Measurements from ENCODE around the gene CHCHD10. TPM values are rescaled to one million over a fixed set of nuclear protein-coding genes. Genes with fewer than 3 reads are reported as not detected.
A peak's percentile ranks its signal among the peaks of the same experiment; 100 is the strongest.

Gene CHCHD10
- total and polyA plus RNA-seq, 2 of the 8 experiments (the other 6 are each of a cell fraction or from before 2014, with no cell fraction given): 58.3 to 94.5 TPM

DNA sequence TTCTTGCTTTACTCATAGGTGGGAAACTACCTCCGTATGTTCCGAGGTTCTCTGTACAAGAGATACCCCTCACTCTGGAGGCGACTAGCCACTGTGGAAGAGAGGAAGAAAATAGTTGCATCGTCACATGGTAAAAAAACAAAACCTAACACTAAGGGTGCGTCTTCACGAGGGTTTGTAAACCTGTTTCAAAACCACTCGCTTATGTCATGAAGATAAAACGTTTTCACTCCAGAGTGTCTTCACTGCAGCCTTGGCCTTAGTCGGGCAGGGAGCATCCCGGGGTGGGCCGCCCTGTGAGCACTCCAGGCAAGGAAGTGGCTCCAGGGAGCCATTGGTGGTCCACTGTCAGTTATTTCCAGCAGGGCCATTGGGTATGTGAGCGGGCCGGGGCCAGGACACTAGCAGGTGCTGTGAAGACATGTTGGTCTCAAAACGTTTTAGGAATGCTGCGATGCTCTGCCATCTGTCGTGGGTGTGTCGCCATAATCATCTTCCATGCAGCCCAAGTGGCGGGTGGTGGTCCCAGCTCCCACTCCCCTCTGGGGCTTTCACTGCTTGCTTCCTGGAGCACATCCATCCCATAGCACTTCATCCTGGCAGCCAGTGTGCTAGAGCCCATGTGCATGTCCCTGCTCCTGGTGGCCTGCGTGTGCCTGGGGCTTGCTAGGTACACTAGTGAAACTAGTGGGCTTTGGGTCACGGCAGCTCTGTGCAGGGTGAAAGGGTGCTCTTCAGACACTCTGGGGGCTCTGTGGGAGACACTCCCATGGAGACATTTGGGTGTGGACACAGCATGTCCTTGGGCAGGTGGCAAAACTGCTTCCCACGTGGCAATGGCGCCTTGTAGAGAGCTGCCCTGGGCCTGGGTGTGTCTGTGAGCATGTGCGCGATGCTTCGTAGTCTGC, 24.2 kb upstream of the CHCHD10 start:
- Histone ChIP-seq H3K4me3 (ENCODE audit: extremely low read depth in 1 of 4, insufficient read depth in 2 of 4, low read depth in 3 of 4, low read length in 4 of 4) (no peak overlapping the region), H3K9me3 (ENCODE audit: insufficient read depth in 2 of 2, low read depth in 1 of 2, low read length in 1 of 2) (no peaks in the 10 kb centered on the region), H2BK12ac (ENCODE audit: low read depth, low read length) (no peak overlapping the region), H3K79me1 (ENCODE audit: low read depth, low read length) (peaks cover 3% of the 10 kb centered on the region; the same call in 1 of the 2 replicates), H4K20me1 (replicated peaks in 1 of 2; ENCODE audit: control insufficient read depth in 1 of 2, insufficient read depth in 2 of 2, low read length in 2 of 2) (peaks cover 4 to 24% of the 10 kb centered on the region in 2 experiments), H3K56ac (replicated peaks; ENCODE audit: insufficient read length, low read depth, low read length) (no peak overlapping the region), H3K4ac (replicated peaks; ENCODE audit: insufficient read length, low read depth, low read length) (no peak overlapping the region), H4K8ac (ENCODE audit: extremely low read depth, insufficient read depth, low read length) (no peak overlapping the region), H3K79me2 (ENCODE audit: control insufficient read depth in 1 of 2, insufficient read depth in 2 of 2, low read length in 2 of 2) (peaks cover 22 to 56% of the 10 kb centered on the region in 2 experiments), H3K9ac (replicated peaks in 1 of 4; ENCODE audit: extremely low read depth in 1 of 4, low read depth in 3 of 4, low read length in 3 of 4) (no peak overlapping the region), H2BK15ac (ENCODE audit: low read length) (no peak overlapping the region), H2BK120ac (replicated peaks; ENCODE audit: low read depth, low read length) (no peak overlapping the region), H4K5ac (ENCODE audit: insufficient read length, low read depth, low read length) (no peak overlapping the region), H4K91ac (replicated peaks; ENCODE audit: insufficient read length, low read length) (no peak overlapping the region), H3K4me1 (replicated peaks in 1 of 4; ENCODE audit: control insufficient read depth in 3 of 4, insufficient read depth in 4 of 4, low read length in 3 of 4) (peaks cover 0 to 6% (median 0%) of the 10 kb centered on the region in 4 experiments; a peak in 5 of 7 replicates), H3K27ac (ENCODE audit: low read depth, low read length) (no peak overlapping the region), H3K27me3 (replicated peaks in 1 of 4; ENCODE audit: control insufficient read depth in 3 of 4, extremely low read depth in 1 of 4, insufficient read depth in 3 of 4, low read length in 3 of 4) (no peaks in the 10 kb centered on the region), H3K36me3 (ENCODE audit: control insufficient read depth in 2 of 4, insufficient read depth in 4 of 4, low read length in 3 of 4) (peaks cover 10 to 25% (median 19%) of the 10 kb centered on the region in 4 experiments; a peak in 7 of 8 replicates), H3K14ac (ENCODE audit: insufficient read length) (no peak overlapping the region), H2BK5ac (ENCODE audit: low read depth, low read length) (peak overlapping the region; percentile 35; the same call in 1 of the 2 replicates), H2AK5ac (ENCODE audit: low read depth, low read length) (no peak overlapping the region), H3K4me2 (ENCODE audit: insufficient read depth in 1 of 2, low read depth in 2 of 2, low read length in 2 of 2) (no peak overlapping the region), H3K23ac (ENCODE audit: insufficient read length) (no peak overlapping the region), H3K23me2 (ENCODE audit: low read depth, low read length) (peaks cover 3% of the 10 kb centered on the region; the same call in 1 of the 2 replicates), H2AFZ (ENCODE audit: low read length) (no peak overlapping the region), H3K18ac (ENCODE audit: extremely low read depth, low read length) (no peak overlapping the region), H2BK20ac (ENCODE audit: low read length) (no peak overlapping the region)
- WGBS, 2 experiments (ENCODE audit: extremely low coverage in 1 of 2, insufficient coverage in 1 of 2, insufficient read length in 1 of 2, insufficient replicate concordance in 2 of 2, low coverage in 1 of 2, low lambda C conversion rate in 2 of 2, missing lambda C conversion rate in 1 of 2): 91% methylated on average over 25 of the region's 25 CpGs; no CpG with 5 or more reads in 1 of the 2 experiments
- POLR2A ChIA-PET (ENCODE audit: partially characterized antibody): interaction anchor here (0.8 to 1.3 kb wide), 4 partner anchors 10 to 39 kb away, joined by 3 to 8 read pairs (median 4); no protein-coding TSS in a partner anchor
- TF ChIP-seq SIRT6 (IDR thresholded peaks at IDR 0.05; ENCODE audit: low read length) (no peak), SIN3A (conservative IDR thresholded peaks at IDR 0.05 in 1 of 2, IDR thresholded peaks at IDR 0.05 in 1 of 2; ENCODE audit: low read depth in 1 of 2, low read length in 2 of 2) (no peak), CREB1 (IDR thresholded peaks at IDR 0.05) (no peak), POLR2A (IDR thresholded peaks at IDR 0.05; ENCODE audit: control extremely low read depth in 1 of 2, low read depth in 2 of 2, low read length in 2 of 2) (peak in 1 of 2 experiments; percentile 10; a peak in 1 of 3 replicates)
- no peak for DNase-seq (ENCODE audit: low read depth in 1 of 2, low spot score in 2 of 2)
- CTCF ChIA-PET (ENCODE audit: partially characterized antibody): interaction anchor here (0.7 to 1.4 kb wide), 3 partner anchors 13 to 54 kb away, joined by 3 to 7 read pairs (median 3); no protein-coding TSS in a partner anchor
- no peak for FAIRE-seq
